Measurements from ENCODE around the gene LHFPL2. TPM values are rescaled to one million over a fixed set of nuclear protein-coding genes. Genes with fewer than 3 reads are reported as not detected.
A peak's percentile ranks its signal among the peaks of the same experiment; 100 is the strongest.

LHFPL2 gene
- total and polyA plus RNA-seq, 3 experiments from 2014 or later, result 0.20 to 1.2 (median 0.84) TPM

- Histone ChIP-seq H3K36me3 (ENCODE audit: insufficient read depth, low read length) (no peaks in the 10 kb centered on the region), H3K9me3 (ENCODE audit: low read length) (no peaks in the 10 kb centered on the region), H3K4me1 (ENCODE audit: insufficient read depth, low read length) (peaks cover 8% of the 10 kb centered on the region), H3K4me3 (ENCODE audit: low read length) (no peak overlapping the region), H3K27ac (ENCODE audit: low read depth, low read length) (no peak overlapping the region), H3K27me3 (ENCODE audit: insufficient read depth, low read length, poor library complexity, severe bottlenecking) (peaks cover 18% of the 10 kb centered on the region)
- H3K27me3 Mint-ChIP-seq, result peaks cover 19 to 85% of the 10 kb centered on the region in 2 donors
- H3K36me3 Mint-ChIP-seq, result peaks cover 0 to 2% (median 0%) of the 10 kb centered on the region in 3 donors
- POLR2A ChIA-PET, result no interaction called here
- peaks cover 9 to 18% (median 11%) of the 10 kb centered on the region in 3 donors for H3K4me1 Mint-ChIP-seq
- DNase-seq, result no peak
- no peak overlapping the region for H3K4me3 Mint-ChIP-seq
- H3K9me3 Mint-ChIP-seq, result no peaks in the 10 kb centered on the region
- CTCF ChIA-PET, result no interaction called here
- H3K27ac Mint-ChIP-seq, result peak overlapping the region in 1 of 8 donors; percentile 62
These were observed 142.7 kb downstream of the LHFPL2 start for GRCh38 chr5:78505860-78506259.

GRCh38 chr5:78504704-78505677 is 143.6 kb downstream of the LHFPL2 start:
- H3K4me1 Mint-ChIP-seq, result peaks cover 6 to 11% (median 9%) of the 10 kb centered on the region in 3 donors
- CTCF ChIA-PET, result no interaction called here

GRCh38 chr5:78503958-78504653 is 144.5 kb downstream of the LHFPL2 start:
- no peak overlapping the region for H3K4me3 ChIP-seq (ENCODE audit: low read length)
- H3K4me1 ChIP-seq (ENCODE audit: insufficient read depth, low read length), result no peaks in the 10 kb centered on the region
- Mint-ChIP-seq H3K9me3 (no peaks in the 10 kb centered on the region), H3K27me3 (peaks cover 25 to 94% of the 10 kb centered on the region in 2 donors), H3K36me3 (peaks cover 0 to 2% (median 0%) of the 10 kb centered on the region in 3 donors), H3K4me3 (no peak overlapping the region), H3K4me1 (peaks cover 0 to 2% (median under 1%) of the 10 kb centered on the region in 3 donors), H3K27ac (no peak overlapping the region)
- H3K27me3 ChIP-seq (ENCODE audit: insufficient read depth, low read length, poor library complexity, severe bottlenecking), result peaks cover 12% of the 10 kb centered on the region
- ChIA-PET POLR2A (no interaction called here), CTCF (no interaction called here)
- no peak overlapping the region for H3K27ac ChIP-seq (ENCODE audit: low read depth, low read length)
- H3K9me3 ChIP-seq (ENCODE audit: low read length), result no peaks in the 10 kb centered on the region
- DNase-seq, result no peak
- no peaks in the 10 kb centered on the region for H3K36me3 ChIP-seq (ENCODE audit: insufficient read depth, low read length)

More at GRCh38 chr5:78504704-78505677, 143.6 kb downstream of the LHFPL2 start:
- Histone ChIP-seq H3K27me3 (ENCODE audit: insufficient read depth, low read length, poor library complexity, severe bottlenecking) (peaks cover 17% of the 10 kb centered on the region), H3K36me3 (ENCODE audit: insufficient read depth, low read length) (no peaks in the 10 kb centered on the region), H3K9me3 (ENCODE audit: low read length) (no peaks in the 10 kb centered on the region), H3K4me3 (ENCODE audit: low read length) (no peak overlapping the region), H3K27ac (ENCODE audit: low read depth, low read length) (no peak overlapping the region), H3K4me1 (ENCODE audit: insufficient read depth, low read length) (peaks cover 8% of the 10 kb centered on the region)
- H3K27me3 Mint-ChIP-seq, result peaks cover 23 to 88% of the 10 kb centered on the region in 2 donors
- H3K9me3 Mint-ChIP-seq, result no peaks in the 10 kb centered on the region
- no peak overlapping the region for H3K4me3 Mint-ChIP-seq
- H3K27ac Mint-ChIP-seq, result no peak overlapping the region
- peaks cover 0 to 2% (median 0%) of the 10 kb centered on the region in 3 donors for H3K36me3 Mint-ChIP-seq
- POLR2A ChIA-PET, result no interaction called here
- DNase-seq, result no peak

GRCh38 chr5:78501411-78502352 is 146.9 kb downstream of the LHFPL2 start:
- POLR2A ChIA-PET, result no interaction called here
- no peak overlapping the region for H3K27ac Mint-ChIP-seq
- H3K4me1 Mint-ChIP-seq, result no peaks in the 10 kb centered on the region
- CTCF ChIA-PET, result no interaction called here
- H3K36me3 ChIP-seq (ENCODE audit: insufficient read depth, low read length), result no peaks in the 10 kb centered on the region
- DNase-seq, result no peak
- H3K9me3 ChIP-seq (ENCODE audit: low read length), result no peaks in the 10 kb centered on the region
- no peak overlapping the region for H3K27ac ChIP-seq (ENCODE audit: low read depth, low read length)
- no peak overlapping the region for H3K4me3 Mint-ChIP-seq
- no peaks in the 10 kb centered on the region for H3K4me1 ChIP-seq (ENCODE audit: insufficient read depth, low read length)
- H3K27me3 Mint-ChIP-seq, result peaks cover 38 to 93% of the 10 kb centered on the region in 2 donors
- H3K36me3 Mint-ChIP-seq, result peaks cover 0 to 2% (median 0%) of the 10 kb centered on the region in 3 donors
- H3K27me3 ChIP-seq (ENCODE audit: insufficient read depth, low read length, poor library complexity, severe bottlenecking), result peaks cover 5% of the 10 kb centered on the region
- peaks cover 0 to 1% (median 0%) of the 10 kb centered on the region in 5 donors for H3K9me3 Mint-ChIP-seq
- no peak overlapping the region for H3K4me3 ChIP-seq (ENCODE audit: low read length)

DNA sequence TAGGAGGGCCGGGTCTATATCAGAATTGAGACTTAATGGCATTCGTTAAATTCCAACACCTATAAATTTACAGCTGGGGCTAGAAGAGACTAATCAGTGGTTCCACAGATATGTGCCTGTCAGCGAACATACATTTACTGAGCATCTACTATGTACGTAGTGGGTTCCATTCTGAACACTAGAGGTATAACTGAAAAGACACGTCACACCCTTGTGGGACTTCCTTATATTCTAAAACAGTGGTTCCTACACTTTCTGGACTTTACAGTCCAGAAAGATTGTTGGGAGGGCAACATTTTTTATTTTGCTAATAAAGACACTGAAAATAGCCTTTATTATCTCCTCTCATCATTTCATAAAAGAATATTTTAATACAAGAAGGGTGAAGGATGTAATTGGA is 147.7 kb downstream of the LHFPL2 start:
- Histone ChIP-seq H3K9me3 (ENCODE audit: low read length) (no peaks in the 10 kb centered on the region), H3K27ac (ENCODE audit: low read depth, low read length) (no peak overlapping the region), H3K4me3 (ENCODE audit: low read length) (no peak overlapping the region), H3K4me1 (ENCODE audit: insufficient read depth, low read length) (no peaks in the 10 kb centered on the region), H3K36me3 (ENCODE audit: insufficient read depth, low read length) (no peaks in the 10 kb centered on the region), H3K27me3 (ENCODE audit: insufficient read depth, low read length, poor library complexity, severe bottlenecking) (peaks cover 5% of the 10 kb centered on the region)
- Mint-ChIP-seq H3K27ac (no peak overlapping the region), H3K36me3 (no peaks in the 10 kb centered on the region), H3K27me3 (peaks cover 41 to 89% of the 10 kb centered on the region in 2 donors), H3K4me3 (no peak overlapping the region), H3K4me1 (no peaks in the 10 kb centered on the region), H3K9me3 (peaks cover 0 to 1% (median 0%) of the 10 kb centered on the region in 5 donors)
- no peak for DNase-seq
- ChIA-PET CTCF (no interaction called here), POLR2A (no interaction called here)

DNA sequence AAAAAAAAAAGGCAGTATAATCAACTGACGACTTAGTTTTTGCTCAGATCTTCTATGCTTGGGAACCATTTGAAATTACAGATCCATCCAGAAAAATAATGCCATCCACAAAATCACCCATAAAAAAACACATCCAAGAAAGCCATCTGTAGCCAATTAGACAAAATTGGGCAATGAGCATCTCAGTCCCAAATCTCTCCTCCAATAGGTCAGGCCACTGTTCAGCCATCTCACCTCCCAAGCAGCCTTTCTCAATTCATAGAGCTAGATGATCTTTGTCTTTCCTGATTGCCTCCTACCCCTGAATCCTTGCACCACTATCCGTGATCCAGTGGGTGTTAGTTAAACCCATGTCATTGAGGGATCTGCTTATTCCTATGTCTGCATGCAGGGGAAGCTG is 148.5 kb downstream of the LHFPL2 start:
- peaks cover 39 to 81% of the 10 kb centered on the region in 2 donors for H3K27me3 Mint-ChIP-seq
- peaks cover 0 to 1% (median 0%) of the 10 kb centered on the region in 5 donors for H3K9me3 Mint-ChIP-seq
- H3K4me3 ChIP-seq (ENCODE audit: low read length), result no peak overlapping the region
- H3K36me3 ChIP-seq (ENCODE audit: insufficient read depth, low read length), result no peaks in the 10 kb centered on the region
- peak overlapping the region in 1 of 8 donors; percentile 53 for H3K27ac Mint-ChIP-seq
- H3K4me1 ChIP-seq (ENCODE audit: insufficient read depth, low read length), result no peaks in the 10 kb centered on the region
- H3K4me3 Mint-ChIP-seq, result no peak overlapping the region
- no peak overlapping the region for H3K27ac ChIP-seq (ENCODE audit: low read depth, low read length)
- no peaks in the 10 kb centered on the region for H3K4me1 Mint-ChIP-seq
- no peak for DNase-seq
- POLR2A ChIA-PET, result no interaction called here
- CTCF ChIA-PET, result no interaction called here
- H3K36me3 Mint-ChIP-seq, result no peaks in the 10 kb centered on the region
- peaks cover 5% of the 10 kb centered on the region for H3K27me3 ChIP-seq (ENCODE audit: insufficient read depth, low read length, poor library complexity, severe bottlenecking)
- H3K9me3 ChIP-seq (ENCODE audit: low read length), result no peaks in the 10 kb centered on the region

DNA sequence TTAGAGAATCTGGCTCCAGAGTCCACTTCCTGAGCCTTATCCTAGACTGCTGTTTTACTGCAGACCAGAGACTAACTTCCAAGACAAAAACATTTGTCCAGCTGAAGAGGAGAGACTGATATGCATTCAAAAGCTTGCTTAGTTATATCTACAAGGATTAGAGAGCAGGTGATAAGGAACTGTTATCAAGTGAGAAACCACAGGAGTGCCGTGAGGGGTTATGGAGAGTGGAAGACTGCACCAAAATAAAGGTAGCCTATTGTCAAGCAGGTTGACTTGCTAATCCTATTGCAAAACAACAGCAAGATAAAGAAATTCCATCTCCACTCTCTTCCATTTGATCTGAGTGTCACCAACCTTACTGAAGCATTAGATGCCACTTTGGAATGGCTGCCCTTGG is 149.1 kb downstream of the LHFPL2 start:
- peaks cover 36 to 77% of the 10 kb centered on the region in 2 donors for H3K27me3 Mint-ChIP-seq
- no peaks in the 10 kb centered on the region for H3K4me1 Mint-ChIP-seq
- Histone ChIP-seq H3K4me1 (ENCODE audit: insufficient read depth, low read length) (no peaks in the 10 kb centered on the region), H3K27me3 (ENCODE audit: insufficient read depth, low read length, poor library complexity, severe bottlenecking) (peaks cover 5% of the 10 kb centered on the region), H3K4me3 (ENCODE audit: low read length) (no peak overlapping the region), H3K9me3 (ENCODE audit: low read length) (no peaks in the 10 kb centered on the region), H3K27ac (ENCODE audit: low read depth, low read length) (no peak overlapping the region), H3K36me3 (ENCODE audit: insufficient read depth, low read length) (no peaks in the 10 kb centered on the region)
- no peak overlapping the region for H3K4me3 Mint-ChIP-seq
- no peak overlapping the region for H3K27ac Mint-ChIP-seq
- peaks cover 0 to 1% (median 0%) of the 10 kb centered on the region in 5 donors for H3K9me3 Mint-ChIP-seq
- H3K36me3 Mint-ChIP-seq, result no peaks in the 10 kb centered on the region
- POLR2A ChIA-PET, result no interaction called here
- no peak for DNase-seq
- CTCF ChIA-PET, result no interaction called here
